Heart left ventricle (tissue), 16 donors: ENCODE data around the gene HELZ. TPM values are rescaled to one million over a fixed set of nuclear protein-coding genes. Genes with fewer than 3 reads are reported as not detected.

ENCODE experiments used
- ATAC-seq, 4 donors: fragments of 200-7000 bp; cut with Tn5 transposase; one replicate each; pipeline ENCODE4 v1.9.1; 2020 to 2022; ENCODE audit warnings: moderate library complexity in 4 of 4, mild to moderate bottlenecking in 3 of 4, moderate number of reproducible peaks in 1 of 4
- DNase-seq, 5 donors: peaks; one replicate each; pipeline ENCODE4 v3.0.0-alpha.2; 2020
- H3K27ac ChIP-seq, 12 donors: fragments of 200-600 bp; sonication (generic) in 4 of 12; one replicate each; pipeline versions ENCODE4 v1.5.0 to v1.8.0; 2016 to 2022; ENCODE audit warnings: mild to moderate bottlenecking in 2 of 12
- H3K27me3 ChIP-seq, 9 donors: fragments of 200-600 bp; sonication (generic) in 2 of 9; one replicate each; pipeline versions ENCODE4 v1.5.1 to v1.8.0; 2016 to 2022; ENCODE audit warnings: mild to moderate bottlenecking in 3 of 9
- H3K36me3 ChIP-seq, 9 donors: fragments of 200-600 bp; sonication (generic) in 2 of 9; one replicate each; pipeline versions ENCODE4 v1.5.0 to v1.8.0; 2018 to 2022; ENCODE audit warnings: mild to moderate bottlenecking in 2 of 9
- H3K4me1 ChIP-seq, 12 donors: fragments of 200-600 bp; sonication (generic) in 4 of 12; one replicate each; pipeline versions ENCODE4 v1.5.0 to v1.8.0; 2016 to 2022; ENCODE audit warnings: mild to moderate bottlenecking in 3 of 12
- H3K4me3 ChIP-seq, 12 donors: fragments of 200-600 bp; sonication (generic) in 4 of 12; one replicate each; pipeline versions ENCODE4 v1.5.0 to v1.8.0; 2017 to 2022; ENCODE audit warnings: mild to moderate bottlenecking in 9 of 12, moderate library complexity in 4 of 12
- H3K9me3 ChIP-seq, 12 donors: fragments of 200-600 bp; sonication (generic) in 4 of 12; one replicate each; pipeline versions ENCODE4 v1.5.0 to v1.8.0; 2016 to 2022; ENCODE audit warnings: mild to moderate bottlenecking in 1 of 12
- CTCF ChIP-seq, 12 donors: fragments of 200-600 bp; sonication (generic) in 4 of 12; IDR thresholded peaks; one replicate each; pipeline versions ENCODE4 v1.5.0 to v1.8.0; 2018 to 2022; ENCODE audit warnings: antibody characterized with exemption in 12 of 12, mild to moderate bottlenecking in 5 of 12
- POLR2A ChIP-seq, 2 donors: fragments of 450-650 bp; IDR thresholded peaks; one replicate each; pipeline ENCODE4 v1.6.1; 2017; ENCODE audit warnings: antibody characterized with exemption in 2 of 2, mild to moderate bottlenecking in 2 of 2, moderate library complexity in 2 of 2
- WGBS, 4 donors: extraction: QIAGEN DNeasy Blood & Tissue Kit in 2 of 4; methylation state at CpG; one replicate each; pipeline versions ENCODE4 v1.1.5 to v1.1.7; 2013 to 2018; 5-methylcytosine and 5-hydroxymethylcytosine counted together
- intact Hi-C, 10 donors: fragments of 100-400 bp; cut with DNase I; formaldehyde crosslinking; loops; one replicate each; pipeline versions ENCODE4 v1.11.1 to v1.14.2; 2022
- polyA plus RNA-seq, 2 donors: library from polyadenylated mRNA; stranded (reverse); fragments of 200-250 nt; gene quantifications; one replicate each; pipeline ENCODE4 v1.2.3, GENCODE V29; 2013
- total RNA-seq, 9 donors: library from RNA; depleted of rRNA in 2 of 9; stranded (reverse); fragments of >200 nt in 2 of 9; fragmentation: NEBNext Ultra II Directional in 3 of 9; extraction: Animal tissue kit (Norgen Biotek cat#: 25700) in 3 of 9; gene quantifications; one replicate each; pipeline versions ENCODE4 v1.1.0 to v1.2.4, GENCODE V29; 2016 to 2023
- donor health status: ischemic (EF 13 %, LVEDD 7.1; RV severe dilation, severe dysfunction).
- donor health status: healthy with polysubstance abuse.
- donor health status: DM: no; HTN: yes; CAD: no.
- donor health status: DM: no; HTN: no; CAD: no.
- donor health status: ischemic (EF 25% LVEDD 6.9; RV normal size, moderate dysfunction).
- donor health status: ischemic (EF 25% LVEDD 5.7; RV mildly dilated, moderate dysfunction).
- donor health status: healthy.
- donor health status: DM: yes; HTN: yes; CAD: no.
- donor health status: ischemic (EF 35%, LVEDD 5.7; RV mildly dilated, moderate dysfunction).
- donor health status: nonischemic (EF 11% LVEDD 7.7; RV severe dilation, severe dysfunction).
- donor health status: DM: yes; HTN: yes; CAD: no.
- donor health status: PGD.
- donor health status: ischemic (EF 29% LVEDD 5.4; RV normal size, mild dysfunction).
- donor health status: nonischemic (EF 23%, LVEDD 6.1; RV moderate dilation, normal function).

HELZ gene
- total and polyA plus RNA-seq, 11 donors, result 5.1 to 48.4 (median 30.3) TPM

DNA sequence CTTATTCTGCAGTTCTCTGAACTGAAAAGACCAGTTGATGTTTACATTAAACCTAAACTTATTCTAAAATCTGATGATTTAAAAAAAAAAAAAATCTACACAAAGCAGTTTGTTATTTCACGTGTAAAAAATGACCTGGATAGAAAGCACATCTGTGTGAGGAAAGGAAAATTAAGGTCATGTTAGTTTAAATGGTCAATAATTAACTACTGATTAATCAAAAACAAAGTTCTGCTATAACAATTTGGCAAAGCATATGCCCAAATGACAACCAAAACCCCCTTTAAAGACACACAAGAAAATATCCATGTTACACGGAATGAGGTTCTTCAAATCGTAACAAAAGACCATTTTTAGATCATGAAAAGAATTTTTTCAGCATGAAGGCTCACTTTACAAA lies 170.2 kb downstream of the HELZ start:
- no peaks in the 10 kb centered on the region for H3K9me3 ChIP-seq
- no peak overlapping the region for H3K27ac ChIP-seq
- WGBS, 4 donors, result 93 to 97% (median 93%) methylated on average over 3 of the region's 3 CpGs
- no peaks in the 10 kb centered on the region for H3K27me3 ChIP-seq
- DNase-seq, result no peak
- intact Hi-C loops, result no loop called here
- no peaks in the 10 kb centered on the region for H3K4me1 ChIP-seq
- no peak overlapping the region for H3K4me3 ChIP-seq
- peaks cover 0 to 54% (median 27%) of the 10 kb centered on the region in 9 donors for H3K36me3 ChIP-seq
- TF ChIP-seq POLR2A (IDR thresholded peaks at IDR 0.05), result no peak
- no peak for TF ChIP-seq CTCF (IDR thresholded peaks at IDR 0.05)
- no peak for ATAC-seq

DNA sequence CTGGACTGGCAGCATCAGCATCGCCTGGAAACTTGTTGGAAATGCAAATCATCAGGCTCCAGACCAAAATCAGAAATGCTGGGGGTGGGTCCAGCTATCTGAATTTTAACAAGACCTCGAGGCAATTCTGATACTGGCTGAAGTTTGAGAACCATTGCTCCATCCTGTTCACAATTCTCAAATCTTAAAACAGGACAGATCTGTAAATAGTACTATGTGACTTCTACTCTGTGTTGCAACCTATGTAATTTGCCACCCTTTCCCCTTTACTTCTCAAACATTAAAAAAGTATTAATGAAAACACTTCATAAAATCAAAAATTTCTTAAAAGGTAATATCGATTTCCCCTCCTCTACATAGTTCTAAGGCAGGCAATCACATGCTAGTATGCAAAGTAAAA lies 172.1 kb downstream of the HELZ start:
- WGBS, 4 donors, result 88 to 91% (median 90%) methylated on average over 3 of the region's 3 CpGs
- intact Hi-C loops, result no loop called here
- TF ChIP-seq CTCF (IDR thresholded peaks at IDR 0.05) (no peak), POLR2A (IDR thresholded peaks at IDR 0.05) (no peak)
- ATAC-seq (no peak), DNase-seq (no peak)
- Histone ChIP-seq H3K27me3 (no peaks in the 10 kb centered on the region), H3K4me3 (no peak overlapping the region), H3K4me1 (no peaks in the 10 kb centered on the region), H3K27ac (no peak overlapping the region), H3K9me3 (no peaks in the 10 kb centered on the region), H3K36me3 (peaks cover 0 to 48% (median 17%) of the 10 kb centered on the region in 9 donors)

DNA sequence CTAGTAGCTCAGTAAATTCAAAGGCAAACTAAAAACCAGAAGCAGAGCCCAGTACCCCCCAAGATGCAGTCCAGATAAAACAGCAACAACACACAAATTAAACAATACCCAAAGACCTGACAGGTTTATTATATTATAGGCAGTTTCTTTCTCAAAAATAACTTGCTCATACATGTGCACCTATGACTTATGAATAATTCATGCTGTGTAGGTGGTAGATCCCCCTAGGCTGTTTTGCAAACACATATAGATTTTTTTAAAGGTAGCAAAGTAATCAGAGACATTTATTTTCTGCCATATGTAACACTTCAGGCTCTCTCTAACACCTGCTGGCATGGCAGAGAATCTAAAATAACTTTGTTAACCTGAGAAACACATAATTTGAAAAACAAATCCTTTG lies 173.4 kb downstream of the HELZ start:
- no peak overlapping the region for H3K27ac ChIP-seq
- TF ChIP-seq CTCF (IDR thresholded peaks at IDR 0.05) (no peak), POLR2A (IDR thresholded peaks at IDR 0.05) (no peak)
- no peaks in the 10 kb centered on the region for H3K27me3 ChIP-seq
- no peaks in the 10 kb centered on the region for H3K4me1 ChIP-seq
- H3K36me3 ChIP-seq, result peaks cover 0 to 37% (median 11%) of the 10 kb centered on the region in 9 donors
- DNase-seq (no peak), ATAC-seq (no peak)
- H3K4me3 ChIP-seq, result no peak overlapping the region
- H3K9me3 ChIP-seq, result no peaks in the 10 kb centered on the region
- intact Hi-C loops, result no loop called here

- no peaks in the 10 kb centered on the region for H3K9me3 ChIP-seq
- WGBS, 4 donors, result 95 to 99% (median 97%) methylated on average over 5 of the region's 5 CpGs
- intact Hi-C loops, result no loop called here
- DNase-seq, result no peak
- TF ChIP-seq CTCF (IDR thresholded peaks at IDR 0.05), result no peak
- no peak for TF ChIP-seq POLR2A (IDR thresholded peaks at IDR 0.05)
- no peak overlapping the region for H3K4me3 ChIP-seq
- H3K27me3 ChIP-seq, result no peaks in the 10 kb centered on the region
- no peak for ATAC-seq
- peaks cover 0 to 22% (median 4%) of the 10 kb centered on the region in 9 donors for H3K36me3 ChIP-seq
- H3K4me1 ChIP-seq, result no peaks in the 10 kb centered on the region
- H3K27ac ChIP-seq, result no peak overlapping the region
Measured at GRCh38 chr17:67069603-67070136, 175.3 kb downstream of the HELZ start.
